Activated naive CD4-positive, alpha-beta T cell treated with anti-CD3 and anti-CD28 coated beads for 36 hours (primary cell): ENCODE results near the gene PGAM2. TPM values are rescaled to one million over a fixed set of nuclear protein-coding genes. Genes with fewer than 3 reads are reported as not detected.

Experiments
- CTCF ChIA-PET: fragments of 350-600 bp; sonication (Branson Sonifier 250); formaldehyde crosslinking; loops from one replicate; lab custom pipeline; 2021; ENCODE audit warnings: antibody characterized with exemption; lab: Charles Lee
- DNase-seq: peaks from one replicate; pipeline ENCODE4 v3.0.0-alpha.2; 2020
- H3K27ac Mint-ChIP-seq: one replicate; pipeline ENCODE4 v1.8.0; 2021; ENCODE audit warnings: mild to moderate bottlenecking, mixed read lengths
- H3K27me3 Mint-ChIP-seq: one replicate; pipeline ENCODE4 v1.8.0; 2021; ENCODE audit warnings: low read depth, mixed read lengths
- H3K36me3 Mint-ChIP-seq: one replicate; pipeline ENCODE4 v1.8.0; 2021; ENCODE audit warnings: low read depth, mixed read lengths
- H3K4me1 Mint-ChIP-seq: one replicate; pipeline ENCODE4 v1.8.0; 2021; ENCODE audit warnings: low read depth, mixed read lengths
- H3K4me3 Mint-ChIP-seq: one replicate; pipeline ENCODE4 v1.8.0; 2021; ENCODE audit warnings: mild to moderate bottlenecking, moderate library complexity, mixed read lengths
- H3K9me3 Mint-ChIP-seq: one replicate; pipeline ENCODE4 v1.8.0; 2021; ENCODE audit warnings: mixed read lengths
- intact Hi-C: fragments of 100-400 bp; cut with micrococcal nuclease; formaldehyde crosslinking; loops from one replicate; pipeline ENCODE4 v1.15.1; 2023
- total RNA-seq, 2 experiments: library from RNA; stranded (reverse); gene quantifications; one replicate each; pipeline ENCODE4 v1.2.3, GENCODE V29; 2021

PGAM2 gene
- total RNA-seq, 2 experiments from 2014 or later: 0.24 TPM; not detected in 1

- no peaks in the 10 kb centered on the region for H3K9me3 Mint-ChIP-seq
- peaks cover 22% of the 10 kb centered on the region for H3K4me1 Mint-ChIP-seq
- H3K27ac Mint-ChIP-seq: no peak overlapping the region
- no peak overlapping the region for H3K4me3 Mint-ChIP-seq
- H3K27me3 Mint-ChIP-seq: no peaks in the 10 kb centered on the region
- peaks cover 3% of the 10 kb centered on the region for H3K36me3 Mint-ChIP-seq
- CTCF ChIA-PET: interaction anchor here (1.4 to 1.5 kb wide), 2 partner anchors 12 to 16 kb away, joined by 4 read pairs; no protein-coding TSS in a partner anchor
- no peak for DNase-seq
- intact Hi-C loops: no loop called here
Observed at GRCh38 chr7:44066494-44067063, 1.2 kb upstream of the PGAM2 start.

GRCh38 chr7:44066111-44066460 lies 719 bp upstream of the PGAM2 start:
- H3K4me3 Mint-ChIP-seq: no peak overlapping the region
- CTCF ChIA-PET: interaction anchor here (1.4 to 1.5 kb wide), 2 partner anchors 11 to 15 kb away, joined by 4 read pairs; no protein-coding TSS in a partner anchor
- H3K27me3 Mint-ChIP-seq: no peaks in the 10 kb centered on the region
- no peak for DNase-seq
- H3K36me3 Mint-ChIP-seq: peaks cover 5% of the 10 kb centered on the region
- peaks cover 22% of the 10 kb centered on the region for H3K4me1 Mint-ChIP-seq
- H3K9me3 Mint-ChIP-seq: no peaks in the 10 kb centered on the region
- no peak overlapping the region for H3K27ac Mint-ChIP-seq
- intact Hi-C loops: no loop called here

GRCh38 chr7:44064791-44065430 lies 456 bp downstream of the PGAM2 start:
- no peak for DNase-seq
- H3K27me3 Mint-ChIP-seq: no peaks in the 10 kb centered on the region
- H3K36me3 Mint-ChIP-seq: peaks cover 10% of the 10 kb centered on the region
- CTCF ChIA-PET: interaction anchor here (1.1 kb wide), 1 partner anchor 18 kb away, joined by 4 read pairs; no protein-coding TSS in a partner anchor
- H3K4me1 Mint-ChIP-seq: peaks cover 22% of the 10 kb centered on the region
- intact Hi-C loops: no loop called here
- no peak overlapping the region for H3K27ac Mint-ChIP-seq
- no peaks in the 10 kb centered on the region for H3K9me3 Mint-ChIP-seq
- H3K4me3 Mint-ChIP-seq: no peak overlapping the region

GRCh38 chr7:44063894-44064651 lies 1.3 kb downstream of the PGAM2 start:
- Mint-ChIP-seq H3K36me3 (peaks cover 11% of the 10 kb centered on the region), H3K4me3 (no peak overlapping the region), H3K27ac (no peak overlapping the region), H3K9me3 (no peaks in the 10 kb centered on the region), H3K27me3 (no peaks in the 10 kb centered on the region), H3K4me1 (peaks cover 22% of the 10 kb centered on the region)
- intact Hi-C loops: no loop called here
- no peak for DNase-seq
- CTCF ChIA-PET: interaction anchor here (0.7 to 1.1 kb wide), 2 partner anchors 17 kb away, joined by 3 to 4 read pairs; no protein-coding TSS in a partner anchor

- Mint-ChIP-seq H3K4me3 (no peak overlapping the region), H3K9me3 (no peaks in the 10 kb centered on the region), H3K27ac (no peak overlapping the region), H3K36me3 (peaks cover 16% of the 10 kb centered on the region), H3K27me3 (no peaks in the 10 kb centered on the region), H3K4me1 (peaks cover 20% of the 10 kb centered on the region)
- no peak for DNase-seq
- intact Hi-C loops: no loop called here
- CTCF ChIA-PET: interaction anchor here (0.7 kb wide), 1 partner anchor 18 kb away, joined by 3 read pairs; no protein-coding TSS in a partner anchor
Observed at GRCh38 chr7:44063547-44063893, 1.8 kb downstream of the PGAM2 start.

GRCh38 chr7:44062903-44063295 lies 2.5 kb downstream of the PGAM2 start:
- no peaks in the 10 kb centered on the region for H3K9me3 Mint-ChIP-seq
- CTCF ChIA-PET: interaction anchor here (0.7 kb wide), 1 partner anchor 18 kb away, joined by 3 read pairs; no protein-coding TSS in a partner anchor
- H3K27ac Mint-ChIP-seq: no peak overlapping the region
- no peaks in the 10 kb centered on the region for H3K27me3 Mint-ChIP-seq
- H3K4me1 Mint-ChIP-seq: peaks cover 20% of the 10 kb centered on the region
- DNase-seq: no peak
- H3K4me3 Mint-ChIP-seq: no peak overlapping the region
- intact Hi-C loops: no loop called here
- H3K36me3 Mint-ChIP-seq: peaks cover 20% of the 10 kb centered on the region

- H3K4me3 Mint-ChIP-seq: no peak overlapping the region
- no peaks in the 10 kb centered on the region for H3K9me3 Mint-ChIP-seq
- peaks cover 25% of the 10 kb centered on the region for H3K36me3 Mint-ChIP-seq
- no peaks in the 10 kb centered on the region for H3K27me3 Mint-ChIP-seq
- peaks cover 22% of the 10 kb centered on the region for H3K4me1 Mint-ChIP-seq
- intact Hi-C loops: no loop called here
- CTCF ChIA-PET: no interaction called here
- no peak overlapping the region for H3K27ac Mint-ChIP-seq
- no peak for DNase-seq
Observed at GRCh38 chr7:44062180-44062902, 3.0 kb downstream of the PGAM2 start.

- Mint-ChIP-seq H3K9me3 (no peaks in the 10 kb centered on the region), H3K4me3 (no peak overlapping the region), H3K36me3 (peaks cover 27% of the 10 kb centered on the region), H3K27me3 (no peaks in the 10 kb centered on the region), H3K4me1 (peaks cover 18% of the 10 kb centered on the region), H3K27ac (peak overlapping the region; percentile 14)
- DNase-seq: no peak
- intact Hi-C loops: no loop called here
- CTCF ChIA-PET: no interaction called here
Observed at GRCh38 chr7:44061645-44062179, 3.7 kb downstream of the PGAM2 start.

- H3K4me1 Mint-ChIP-seq: peaks cover 14% of the 10 kb centered on the region
- H3K4me3 Mint-ChIP-seq: no peak overlapping the region
- peaks cover 28% of the 10 kb centered on the region for H3K36me3 Mint-ChIP-seq
- CTCF ChIA-PET: no interaction called here
- DNase-seq: no peak
- H3K9me3 Mint-ChIP-seq: no peaks in the 10 kb centered on the region
- peak overlapping the region; percentile 14 for H3K27ac Mint-ChIP-seq
- intact Hi-C loops: no loop called here
- no peaks in the 10 kb centered on the region for H3K27me3 Mint-ChIP-seq
Observed at GRCh38 chr7:44060948-44061644, 4.3 kb downstream of the PGAM2 start.

GRCh38 chr7:44060091-44060947 lies 5.0 kb downstream of the PGAM2 start:
- H3K4me1 Mint-ChIP-seq: peaks cover 10% of the 10 kb centered on the region
- intact Hi-C loops: no loop called here
- no peaks in the 10 kb centered on the region for H3K9me3 Mint-ChIP-seq
- CTCF ChIA-PET: no interaction called here
- DNase-seq: no peak
- peaks cover 30% of the 10 kb centered on the region for H3K36me3 Mint-ChIP-seq
- no peaks in the 10 kb centered on the region for H3K27me3 Mint-ChIP-seq
- H3K4me3 Mint-ChIP-seq: no peak overlapping the region
- H3K27ac Mint-ChIP-seq: peak overlapping the region; percentile 38
